Measurements from ENCODE around the gene SLC9A9. TPM values are rescaled to one million over a fixed set of nuclear protein-coding genes. Genes with fewer than 3 reads are reported as not detected.

Gene SLC9A9
- polyA plus RNA-seq, 1 of the 3 experiments (the other 2 are of a cell fraction) = 0.05 TPM

- no peaks in the 10 kb centered on the region for H3K9me3 ChIP-seq
- H3K4me1 ChIP-seq (ENCODE audit: control insufficient read depth in 1 of 2, insufficient read depth in 2 of 2, low read depth in 1 of 2, low read length in 1 of 2) = no peaks in the 10 kb centered on the region
- no peaks in the 10 kb centered on the region for H3K9me2 ChIP-seq
- no peaks in the 10 kb centered on the region for H4K20me1 ChIP-seq (ENCODE audit: insufficient read depth)
- H3K27me3 ChIP-seq (ENCODE audit: insufficient read depth) = no peaks in the 10 kb centered on the region; the same call in 1 of the 2 replicates
- H2AFZ ChIP-seq (ENCODE audit: low read depth) = no peak overlapping the region
- TF ChIP-seq, protein P1, sequence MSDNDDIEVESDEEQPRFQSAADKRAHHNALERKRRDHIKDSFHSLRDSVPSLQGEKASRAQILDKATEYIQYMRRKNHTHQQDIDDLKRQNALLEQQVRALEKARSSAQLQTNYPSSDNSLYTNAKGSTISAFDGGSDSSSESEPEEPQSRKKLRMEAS (IDR thresholded peaks at IDR 0.05; ENCODE audit: low read depth) = no peak
- TF ChIP-seq GABPA (IDR thresholded peaks at IDR 0.05; ENCODE audit: low read depth) (no peak), USF1 (IDR thresholded peaks at IDR 0.05; ENCODE audit: borderline replicate concordance, low read depth) (no peak), NRF1 (IDR thresholded peaks at IDR 0.05; ENCODE audit: low read depth, low read length) (no peak), REST (IDR thresholded peaks at IDR 0.05; ENCODE audit: low read depth, low read length) (no peak), MEF2A (IDR thresholded peaks at IDR 0.05; ENCODE audit: borderline replicate concordance, low read depth) (no peak), EP300 (IDR thresholded peaks at IDR 0.05; ENCODE audit: borderline replicate concordance in 1 of 2, low read depth in 1 of 2, low read length in 1 of 2) (no peak), RCOR1 (IDR thresholded peaks at IDR 0.05; ENCODE audit: low read length) (no peak), SMC3 (IDR thresholded peaks at IDR 0.05; ENCODE audit: low read depth, low read length) (no peak)
- H3F3A ChIP-seq (replicated peaks; ENCODE audit: insufficient read depth) = no peaks in the 10 kb centered on the region
- H3K4me3 ChIP-seq (ENCODE audit: low read depth in 2 of 2, low read length in 1 of 2) = no peak overlapping the region
- 10% methylated on average over 1 of the region's 1 CpG for WGBS (ENCODE audit: low lambda C conversion rate)
- POLR2A ChIA-PET = no interaction called here
- DNase-seq = no peak
- no peak overlapping the region for H3K9ac ChIP-seq
- H3K79me2 ChIP-seq (ENCODE audit: insufficient read depth) = no peaks in the 10 kb centered on the region
- H3K4me2 ChIP-seq = no peak overlapping the region
- no peak overlapping the region for H3K27ac ChIP-seq (ENCODE audit: low read depth in 2 of 2, low read length in 1 of 2)
- H3K36me3 ChIP-seq (replicated peaks in 1 of 2; ENCODE audit: control insufficient read depth in 1 of 2, insufficient read depth in 2 of 2, low read length in 1 of 2) = no peaks in the 10 kb centered on the region
- CTCF ChIA-PET = no interaction called here
Measured at GRCh38 chr3:143822798-143823197, 25.5 kb downstream of the SLC9A9 start.

DNA sequence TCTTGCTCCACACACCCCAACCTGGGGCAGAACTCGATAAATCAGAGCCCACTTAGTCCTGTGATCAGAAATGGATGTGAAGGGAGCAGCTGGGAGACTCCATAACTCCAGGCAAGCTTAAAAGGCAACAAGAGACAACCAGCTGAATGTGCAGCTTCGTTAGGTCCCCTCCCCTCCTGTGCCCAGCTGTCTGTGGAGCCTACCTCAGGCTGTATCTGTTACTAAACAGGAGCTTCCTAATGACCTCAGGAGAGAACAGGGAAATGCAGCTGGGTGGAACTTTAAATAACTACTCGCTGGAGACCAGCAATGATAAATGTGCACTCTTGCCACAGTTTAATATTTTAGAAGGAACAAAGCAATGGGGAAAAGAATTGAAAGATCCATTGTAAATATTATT lies 25.9 kb downstream of the SLC9A9 start:
- Histone ChIP-seq H3K4me1 (ENCODE audit: control insufficient read depth in 1 of 2, insufficient read depth in 2 of 2, low read depth in 1 of 2, low read length in 1 of 2) (no peaks in the 10 kb centered on the region), H3K36me3 (replicated peaks in 1 of 2; ENCODE audit: control insufficient read depth in 1 of 2, insufficient read depth in 2 of 2, low read length in 1 of 2) (no peaks in the 10 kb centered on the region), H2AFZ (ENCODE audit: low read depth) (no peak overlapping the region), H3F3A (replicated peaks; ENCODE audit: insufficient read depth) (no peaks in the 10 kb centered on the region), H4K20me1 (ENCODE audit: insufficient read depth) (no peaks in the 10 kb centered on the region), H3K27me3 (ENCODE audit: insufficient read depth) (no peaks in the 10 kb centered on the region; the same call in 1 of the 2 replicates), H3K4me3 (ENCODE audit: low read depth in 2 of 2, low read length in 1 of 2) (no peak overlapping the region), H3K4me2 (no peak overlapping the region), H3K9me2 (no peaks in the 10 kb centered on the region), H3K27ac (ENCODE audit: low read depth in 2 of 2, low read length in 1 of 2) (no peak overlapping the region), H3K9ac (no peak overlapping the region), H3K79me2 (ENCODE audit: insufficient read depth) (no peaks in the 10 kb centered on the region), H3K9me3 (no peaks in the 10 kb centered on the region)
- ChIA-PET CTCF (no interaction called here), POLR2A (no interaction called here)
- no peak for DNase-seq
- TF ChIP-seq CTCF (IDR thresholded peaks at IDR 0.05) (no peak), FOXJ3 (CRISPR knock-in tag; IDR thresholded peaks at IDR 0.05) (no peak), SMC3 (IDR thresholded peaks at IDR 0.05; ENCODE audit: low read depth, low read length) (no peak), IRF3 (IDR thresholded peaks at IDR 0.05; ENCODE audit: low read depth, low read length) (no peak), SIN3A (IDR thresholded peaks at IDR 0.05; ENCODE audit: borderline replicate concordance, low read depth, low read length) (no peak), CHD2 (IDR thresholded peaks at IDR 0.05; ENCODE audit: low read length, partially characterized antibody) (no peak), GATA2 (CRISPR knock-in tag; IDR thresholded peaks at IDR 0.05) (no peak)
- TF ChIP-seq, protein P2, sequence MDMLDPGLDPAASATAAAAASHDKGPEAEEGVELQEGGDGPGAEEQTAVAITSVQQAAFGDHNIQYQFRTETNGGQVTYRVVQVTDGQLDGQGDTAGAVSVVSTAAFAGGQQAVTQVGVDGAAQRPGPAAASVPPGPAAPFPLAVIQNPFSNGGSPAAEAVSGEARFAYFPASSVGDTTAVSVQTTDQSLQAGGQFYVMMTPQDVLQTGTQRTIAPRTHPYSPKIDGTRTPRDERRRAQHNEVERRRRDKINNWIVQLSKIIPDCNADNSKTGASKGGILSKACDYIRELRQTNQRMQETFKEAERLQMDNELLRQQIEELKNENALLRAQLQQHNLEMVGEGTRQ (IDR thresholded peaks at IDR 0.05; ENCODE audit: borderline replicate concordance, low read depth, low read length) = no peak
- TF ChIP-seq, protein P1 (IDR thresholded peaks at IDR 0.05; ENCODE audit: low read depth) = no peak
- WGBS (ENCODE audit: low lambda C conversion rate) = 5% methylated on average over 3 of the region's 3 CpGs

Data from SK-N-SH (cell line).